Measurements from ENCODE around the gene MAN1C1.
"Not testable (repeated sequence)": the region's sequence is repeated elsewhere in the genome, so short reads cannot be mapped to it uniquely, and the experiment has no call there.

MAN1C1 gene

DNA sequence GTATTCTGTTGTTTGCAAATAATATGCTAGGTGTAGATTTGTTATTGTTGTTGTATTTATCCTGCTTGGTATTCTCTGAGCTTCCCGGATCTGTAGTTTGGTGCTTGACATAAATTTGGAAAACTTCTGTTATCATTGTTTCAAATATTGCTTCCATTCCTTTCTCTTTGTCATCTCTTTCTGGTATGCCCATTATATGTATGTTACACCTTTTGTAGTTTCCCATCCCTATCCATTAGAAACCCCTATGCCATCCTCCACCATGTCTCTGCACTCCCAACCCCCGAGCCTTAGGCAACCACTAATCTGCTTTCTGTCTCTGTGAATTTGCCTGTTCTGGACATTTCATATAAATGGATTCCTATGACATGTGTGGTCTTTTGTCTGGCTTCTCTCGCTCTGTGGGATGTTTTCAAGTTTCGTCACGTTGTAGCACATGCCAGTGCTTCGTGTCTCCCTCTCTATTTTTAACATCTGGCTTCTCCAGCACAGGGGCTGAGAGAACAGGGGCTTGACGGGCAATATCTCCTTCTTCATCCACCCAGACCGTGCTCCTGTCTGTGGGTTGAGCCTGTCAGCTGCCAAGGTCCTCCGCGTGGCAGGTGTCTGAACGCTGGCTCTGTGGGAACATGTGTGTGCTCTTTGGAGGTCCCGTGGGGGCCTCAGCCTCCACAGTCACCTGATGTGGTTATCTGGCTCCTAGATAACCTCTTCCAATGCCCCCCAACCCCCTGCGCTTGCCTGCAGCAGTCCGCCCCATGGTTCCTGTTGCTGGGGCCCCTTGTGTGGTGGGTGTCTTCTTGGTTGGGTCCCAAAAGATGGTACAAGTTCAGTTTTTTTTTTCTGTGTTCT is 32.8 kb upstream of the MAN1C1 start:
- DNase-seq (ENCODE audit: low read depth): no peak

DNA sequence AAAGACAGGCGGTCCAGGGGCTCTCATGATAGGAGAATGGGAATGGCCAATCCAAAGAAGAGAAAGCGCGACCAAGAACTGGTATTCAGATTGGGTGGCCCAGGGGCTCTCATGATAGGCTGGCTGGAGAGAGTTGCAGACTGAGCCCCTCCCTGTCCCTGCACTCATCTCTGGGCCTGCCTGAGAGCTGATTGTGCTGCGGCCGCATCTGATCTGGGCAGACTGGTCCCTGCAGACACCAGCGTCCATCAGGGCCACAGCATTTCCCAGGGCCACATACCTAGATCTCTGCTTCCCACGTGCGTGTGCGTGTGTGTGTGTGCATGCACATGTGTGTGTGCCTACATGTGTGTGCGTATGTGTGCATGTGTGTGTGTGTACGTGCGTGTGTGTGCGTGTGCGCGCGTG is 30.4 kb upstream of the MAN1C1 start:
- no peak for DNase-seq (ENCODE audit: low read depth)

DNA sequence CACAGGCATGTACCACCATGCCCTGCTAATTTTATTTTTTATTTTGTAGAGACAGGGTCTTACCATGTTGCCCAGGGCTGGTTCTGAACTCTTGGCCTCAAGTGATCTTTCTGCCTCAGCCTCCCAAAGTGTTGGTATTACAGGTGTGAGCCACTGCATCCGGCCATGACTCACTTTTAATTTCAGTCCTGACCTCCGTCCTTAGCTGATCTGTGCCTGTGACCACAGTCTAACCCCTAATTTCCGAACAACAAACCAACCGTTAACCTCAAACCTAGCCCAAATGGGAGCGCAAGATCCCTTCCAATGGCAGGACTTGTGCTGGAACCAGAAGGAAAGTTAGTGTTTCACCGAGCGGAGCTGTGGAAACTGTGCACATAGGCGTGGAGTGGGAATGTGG is 29.3 kb upstream of the MAN1C1 start:
- no peak for DNase-seq (ENCODE audit: low read depth)

DNA sequence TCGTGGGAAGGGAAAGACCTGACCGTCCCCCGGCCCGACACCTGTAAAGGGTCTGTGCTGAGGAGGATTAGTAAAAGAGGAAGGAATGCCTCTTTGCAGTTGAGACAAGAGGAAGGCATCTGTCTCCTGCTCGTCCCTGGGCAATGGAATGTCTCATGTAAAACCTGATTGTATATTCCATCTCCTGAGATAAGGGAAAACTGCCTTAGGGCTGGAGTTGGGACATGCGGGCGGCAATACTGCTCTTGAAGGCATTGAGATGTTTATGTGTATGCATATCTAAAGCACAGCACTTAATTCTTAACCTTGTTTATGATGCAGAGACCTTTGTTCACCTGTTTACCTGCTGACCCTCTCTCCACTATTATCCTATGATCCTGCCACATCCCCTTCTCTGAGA is 28.4 kb upstream of the MAN1C1 start:
- DNase-seq (ENCODE audit: low read depth): not testable (repeated sequence)

DNA sequence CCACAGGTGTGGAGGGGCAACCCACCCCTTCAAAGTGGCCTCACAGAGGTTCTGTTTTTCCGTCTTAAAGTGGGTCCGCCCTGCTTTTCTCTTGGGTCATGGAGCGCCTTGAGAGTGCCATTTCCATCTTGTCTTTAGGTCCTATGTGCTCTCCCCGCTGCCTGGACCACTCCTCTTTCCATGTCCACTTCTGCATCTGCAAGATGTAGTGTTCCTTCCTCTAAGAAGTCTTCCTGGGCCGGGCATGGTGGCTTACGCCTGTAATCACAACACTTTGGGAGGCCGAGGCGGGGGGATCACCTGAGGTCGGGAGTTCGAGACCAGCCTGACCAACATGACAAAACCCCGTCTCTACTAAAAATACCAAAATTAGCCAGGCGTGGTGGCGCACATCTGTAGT is 27.8 kb upstream of the MAN1C1 start:
- not testable (repeated sequence) for DNase-seq (ENCODE audit: low read depth)

DNA sequence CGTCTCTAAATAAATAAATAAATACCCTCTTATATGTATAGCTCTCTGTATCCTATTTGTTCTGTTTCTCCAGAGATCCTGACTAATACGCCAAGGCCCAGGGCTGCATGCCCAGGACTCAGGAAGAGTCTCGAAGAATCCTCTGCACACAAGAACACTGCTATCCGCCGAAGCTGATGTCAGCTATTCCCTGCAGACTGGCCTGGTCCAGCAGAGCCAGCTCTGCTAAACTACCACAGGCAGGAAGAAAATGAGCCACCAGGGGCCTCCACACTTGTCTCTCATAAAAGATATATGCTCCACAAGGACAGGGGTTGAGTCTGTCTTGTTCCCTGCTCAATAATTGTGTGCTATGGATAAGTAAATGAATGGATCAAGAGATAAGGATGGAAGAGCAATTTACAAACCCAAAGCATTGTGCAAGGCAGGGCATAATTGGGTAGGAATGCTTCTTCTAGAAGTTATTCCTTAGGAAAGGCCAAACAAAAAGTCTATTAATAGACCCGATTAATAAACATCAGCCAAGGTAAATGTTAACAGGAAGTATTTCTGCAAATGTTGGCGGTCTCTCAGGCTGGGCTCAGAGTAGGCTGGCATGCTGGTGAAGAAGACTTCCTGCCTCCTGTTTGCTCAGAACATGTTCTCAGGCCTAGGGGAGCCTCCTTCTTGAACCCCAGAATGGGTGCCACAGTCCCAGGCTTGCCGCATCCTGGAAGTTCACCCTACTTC is 26.3 kb upstream of the MAN1C1 start:
- peak; percentile 65 for DNase-seq (ENCODE audit: low read depth)

DNA sequence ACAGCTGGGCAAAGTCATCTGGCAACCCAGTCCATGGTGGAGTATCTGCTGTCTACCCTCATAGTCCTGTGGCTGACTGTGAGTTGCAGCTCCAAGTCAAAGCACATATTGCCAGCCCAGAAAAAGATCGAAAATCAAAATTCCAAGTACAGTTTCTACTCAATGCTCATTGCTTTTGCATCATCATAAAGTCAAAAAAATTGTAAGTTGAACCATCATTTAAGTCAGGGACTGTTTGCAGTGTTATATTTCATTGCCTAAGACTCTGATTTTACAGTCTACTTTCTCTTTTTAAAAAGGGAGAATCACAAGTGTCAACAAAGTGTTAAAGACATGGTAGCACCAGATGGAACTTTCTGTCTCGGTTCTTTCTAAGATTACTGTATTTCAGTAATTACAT is 22.7 kb upstream of the MAN1C1 start:
- no peak for DNase-seq (ENCODE audit: low read depth)

DNA sequence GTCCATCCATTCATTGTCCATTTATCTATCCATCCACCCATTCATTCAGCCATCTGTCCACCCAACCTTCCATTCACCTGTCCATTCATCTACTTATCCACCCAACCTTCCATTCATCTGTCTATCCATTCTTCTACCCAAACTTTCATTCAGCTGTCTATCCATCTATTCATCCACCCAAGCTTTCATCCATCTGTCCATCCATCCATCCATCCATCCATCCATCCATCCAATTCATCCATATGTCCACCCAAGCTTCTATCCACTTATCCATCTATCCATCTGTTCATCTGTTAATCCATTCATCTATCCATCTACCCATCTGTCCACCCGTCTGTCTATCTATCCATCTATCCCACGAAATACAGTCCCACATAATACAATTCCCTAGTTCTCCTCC is 21.6 kb upstream of the MAN1C1 start:
- DNase-seq (ENCODE audit: low read depth): no peak

DNA sequence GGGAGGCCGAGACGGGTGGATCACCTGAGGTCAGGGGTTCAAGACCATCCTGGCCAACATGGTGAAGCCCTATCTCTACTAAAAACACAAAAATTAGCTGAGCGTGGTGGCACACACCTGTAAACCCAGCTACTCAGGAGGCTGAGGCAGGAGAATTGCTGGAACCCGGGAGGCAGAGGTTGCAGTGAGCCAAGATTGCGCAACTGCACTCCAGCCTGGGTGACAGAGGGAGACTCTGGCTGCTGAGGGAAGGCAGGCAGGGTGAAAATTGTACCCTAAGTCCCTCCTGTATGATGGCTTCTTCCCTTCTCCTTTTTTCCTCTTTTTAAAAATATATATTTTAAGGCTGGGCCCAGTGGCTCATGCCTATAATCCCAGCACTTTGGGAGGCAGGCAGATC is 19.9 kb upstream of the MAN1C1 start:
- not testable (repeated sequence) for DNase-seq (ENCODE audit: low read depth)

DNA sequence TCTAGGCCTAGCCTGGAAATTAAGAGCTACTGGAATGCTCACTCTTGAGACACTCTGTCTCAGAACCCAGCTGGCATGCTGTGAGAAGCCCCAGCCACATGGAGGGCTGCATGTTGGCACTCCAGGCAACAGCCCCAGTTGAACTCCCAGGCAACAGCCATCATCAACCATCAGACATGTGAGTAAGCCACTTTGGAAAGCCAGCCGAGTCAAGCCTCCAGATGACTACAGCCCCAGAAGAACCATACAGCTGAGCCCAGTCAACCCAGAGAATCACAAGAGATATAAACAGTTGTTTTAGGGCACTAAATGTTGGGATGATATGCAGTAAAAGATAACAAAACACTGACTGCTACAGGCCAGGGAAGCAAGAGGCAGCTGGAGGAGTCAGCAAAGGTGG is 17.7 kb upstream of the MAN1C1 start:
- no peak for DNase-seq (ENCODE audit: low read depth)

DNA sequence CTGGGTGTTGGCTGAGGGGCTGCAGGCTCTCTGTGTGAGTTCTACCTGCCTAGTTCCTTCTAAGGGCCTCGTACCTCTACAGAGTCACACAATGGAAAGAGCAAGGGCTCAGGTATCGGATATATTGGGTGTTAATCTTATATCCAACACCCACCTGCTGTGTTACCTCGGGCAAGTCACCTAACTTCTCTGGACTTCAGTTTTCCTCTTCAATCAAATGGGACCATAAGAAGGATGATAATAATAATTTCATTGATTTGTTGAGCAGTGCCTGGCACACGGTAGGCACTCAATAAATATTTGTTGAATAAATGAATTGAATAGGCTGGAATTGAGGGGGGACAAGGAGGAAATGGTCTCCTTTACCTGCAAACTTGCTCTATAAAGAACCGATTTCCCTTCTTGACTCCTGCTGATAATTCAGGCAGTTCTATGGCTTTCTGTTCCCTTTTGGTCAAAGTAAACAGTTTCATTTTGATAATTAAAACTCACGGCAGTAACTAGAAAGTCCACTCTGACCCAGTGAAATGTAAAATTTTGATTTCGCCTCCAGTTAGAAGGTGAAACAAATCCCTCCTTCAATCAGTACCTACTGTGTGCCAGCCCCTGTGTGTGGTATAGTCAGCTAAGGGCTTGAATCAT is 16.5 kb upstream of the MAN1C1 start:
- DNase-seq (ENCODE audit: low read depth): no peak

DNA sequence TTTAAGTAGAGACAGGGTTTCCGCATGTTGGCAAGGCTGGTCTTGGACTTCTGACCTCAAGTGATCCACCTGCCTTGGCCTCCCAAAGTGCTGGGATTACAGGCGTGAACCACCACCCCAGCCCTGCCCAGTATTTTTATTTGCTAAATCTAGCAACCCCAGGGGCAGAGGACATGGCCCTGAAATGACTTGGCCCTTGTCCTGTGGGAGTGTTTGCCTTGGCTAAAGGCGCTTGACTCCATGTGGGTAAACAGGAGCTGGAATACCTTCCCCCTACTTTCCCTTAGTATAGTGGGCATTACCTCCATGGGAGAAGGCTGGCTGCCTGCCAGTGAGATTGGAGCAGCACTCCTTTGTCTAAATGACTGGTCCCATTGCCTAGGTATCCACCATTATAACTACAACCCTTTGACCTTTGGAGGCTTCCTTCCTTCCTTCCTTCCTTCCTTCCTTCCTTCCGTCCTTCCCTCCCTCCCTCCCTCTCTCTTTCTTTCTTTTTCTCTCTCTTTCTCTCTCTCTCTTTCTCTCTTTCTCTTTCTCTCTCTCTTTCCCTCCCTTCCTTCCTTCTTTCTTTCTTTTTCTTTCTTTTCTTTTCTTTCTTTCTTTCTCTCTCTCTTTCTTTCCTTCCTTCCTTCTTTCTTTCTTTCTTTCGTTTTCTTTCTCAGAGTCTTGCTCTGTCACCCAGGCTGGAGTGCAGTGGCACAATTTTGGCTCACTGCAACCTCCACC is 15.5 kb upstream of the MAN1C1 start:
- not testable (repeated sequence) for DNase-seq (ENCODE audit: low read depth)

DNA sequence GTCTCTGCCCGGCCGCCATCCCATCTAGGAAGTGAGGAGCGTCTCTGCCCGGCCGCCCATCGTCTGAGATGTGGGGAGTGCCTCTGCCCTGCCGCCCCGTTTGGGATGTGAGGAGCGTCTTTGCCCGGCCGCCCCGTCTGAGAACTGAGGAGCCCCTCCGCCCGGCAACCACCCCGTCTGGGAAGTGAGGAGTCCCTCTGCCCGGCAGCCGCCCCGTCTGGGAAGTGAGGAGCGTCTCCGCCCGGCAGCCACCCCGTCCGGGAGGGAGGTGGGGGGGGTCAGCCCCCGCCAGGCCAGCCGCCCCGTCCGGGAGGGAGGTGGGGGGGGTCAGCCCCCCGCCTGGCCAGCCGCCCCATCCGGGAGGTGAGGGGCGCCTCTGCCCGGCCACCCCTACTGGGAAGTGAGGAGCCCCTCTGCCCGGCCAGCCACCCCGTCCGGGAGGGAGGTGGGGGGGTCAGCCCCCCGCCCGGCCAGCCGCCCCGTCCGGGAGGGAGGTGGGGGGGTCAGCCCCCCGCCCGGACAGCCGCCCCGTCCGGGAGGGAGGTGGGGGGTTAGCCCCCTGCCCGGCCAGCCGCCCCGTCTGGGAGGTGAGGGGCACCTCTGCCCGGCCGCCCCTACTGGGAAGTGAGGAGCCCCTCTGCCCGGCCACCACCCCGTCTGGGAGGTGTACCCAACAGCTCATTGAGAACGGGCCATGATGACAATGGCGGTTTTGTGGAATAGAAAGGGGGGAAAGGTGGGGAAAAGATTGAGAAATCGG is 12.6 kb upstream of the MAN1C1 start:
- not testable (repeated sequence) for DNase-seq (ENCODE audit: low read depth)

DNA sequence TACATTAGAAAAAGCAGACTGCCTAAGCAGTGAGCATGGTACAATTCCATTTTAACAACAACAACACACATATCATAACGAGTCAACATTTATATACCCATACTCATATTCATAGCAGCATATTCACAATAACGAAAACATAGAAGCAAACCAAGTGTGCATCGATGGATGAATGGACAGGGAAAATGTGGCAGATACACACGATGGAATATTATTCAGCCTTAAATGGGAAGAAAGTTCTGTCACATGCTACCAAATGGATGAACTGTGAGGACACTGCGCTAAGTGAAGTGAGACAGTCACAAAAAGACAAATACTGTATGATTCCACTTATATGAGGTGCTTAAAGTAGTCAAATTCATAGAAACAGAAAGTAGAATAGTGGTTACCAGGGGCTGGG is 9.5 kb upstream of the MAN1C1 start:
- DNase-seq (ENCODE audit: low read depth): no peak

DNA sequence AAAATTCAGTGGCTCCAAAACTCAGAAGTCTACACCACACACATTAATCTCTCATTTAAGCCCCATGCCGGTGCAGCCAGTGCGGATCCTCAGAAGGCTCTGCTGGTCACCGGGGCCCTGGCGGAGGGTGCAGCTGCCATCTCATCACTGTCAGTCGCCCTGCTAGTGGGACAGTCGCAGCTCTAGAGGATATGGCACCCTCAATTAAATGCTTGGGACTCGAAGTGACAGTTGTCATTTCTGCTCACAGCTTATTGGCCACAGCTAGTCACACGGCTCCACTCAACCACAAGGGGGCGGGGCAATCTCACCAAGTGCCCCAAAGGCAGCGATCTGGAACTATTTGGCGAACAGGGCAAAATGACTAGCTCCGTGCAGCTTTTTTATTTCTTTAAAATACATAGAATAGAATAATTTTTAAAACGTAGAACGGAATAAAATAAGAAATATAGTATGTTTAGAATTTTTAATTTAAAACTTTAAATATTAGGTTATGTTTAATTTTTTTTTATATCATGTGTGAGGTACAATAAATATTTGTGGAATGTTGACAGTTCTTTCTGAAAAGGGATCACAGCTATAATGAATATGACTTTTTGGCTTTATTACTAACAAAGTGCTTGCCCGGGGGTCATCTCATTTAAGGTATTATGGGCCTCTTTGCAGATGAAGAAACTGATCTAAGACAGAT is 8.0 kb upstream of the MAN1C1 start:
- DNase-seq (ENCODE audit: low read depth): peak; percentile 42

DNA sequence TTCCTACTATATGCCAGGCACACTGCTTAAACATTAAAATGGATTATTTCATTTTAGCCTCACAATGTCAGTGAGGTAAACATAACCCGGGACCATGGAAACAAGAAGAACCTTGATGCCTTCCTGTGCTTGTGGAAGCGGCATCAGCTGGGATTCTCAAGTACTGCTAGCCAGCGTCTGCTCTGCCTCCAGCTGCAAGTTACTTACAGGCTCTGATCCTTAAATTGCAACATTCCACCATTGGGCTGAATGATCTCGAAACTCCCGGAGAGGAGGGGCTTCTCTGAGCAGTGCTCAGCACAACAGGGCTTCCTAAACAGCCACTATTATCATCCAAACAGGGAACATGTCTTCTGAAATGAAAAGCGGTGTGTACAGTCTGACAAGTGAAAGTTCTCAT is 6.7 kb upstream of the MAN1C1 start:
- DNase-seq (ENCODE audit: low read depth): no peak

DNA sequence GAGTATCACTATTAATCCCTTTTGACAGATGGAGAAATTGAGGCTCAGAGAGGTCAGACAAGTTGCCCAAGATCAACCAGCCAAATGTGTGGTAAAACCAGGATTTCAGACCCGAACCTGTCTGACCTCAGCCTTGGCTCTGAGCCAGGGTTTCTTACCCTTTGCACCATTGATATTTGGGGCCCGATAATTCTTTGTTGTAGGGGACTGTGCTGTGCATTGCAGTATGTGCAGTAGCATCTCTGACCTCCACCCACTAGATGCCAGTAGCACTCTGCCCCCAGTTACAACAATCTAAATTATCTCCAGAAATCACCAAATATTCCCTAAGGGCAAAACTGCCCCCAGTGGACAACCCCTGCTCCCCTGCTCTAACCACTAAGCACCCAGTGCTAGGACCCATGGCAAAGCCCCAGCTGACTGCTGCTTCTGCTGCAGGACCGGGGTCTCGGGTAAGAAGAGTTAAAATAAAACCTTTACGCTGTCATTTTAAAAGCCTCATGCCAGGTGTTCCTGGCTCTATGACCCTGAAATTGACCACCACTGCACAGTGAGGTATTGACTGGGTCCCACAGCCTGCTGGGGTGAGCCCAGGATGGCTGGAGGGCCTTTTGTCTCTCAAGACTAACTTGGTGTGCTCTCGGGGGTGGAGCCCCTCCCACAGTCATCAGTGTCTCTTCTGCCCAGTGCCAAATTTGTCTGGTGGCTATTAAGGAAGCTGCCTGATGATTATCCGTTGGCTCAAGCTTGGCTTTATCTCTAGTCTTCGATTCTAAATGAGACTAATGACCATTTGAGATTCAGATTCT is 5.6 kb upstream of the MAN1C1 start:
- DNase-seq (ENCODE audit: low read depth): no peak

DNA sequence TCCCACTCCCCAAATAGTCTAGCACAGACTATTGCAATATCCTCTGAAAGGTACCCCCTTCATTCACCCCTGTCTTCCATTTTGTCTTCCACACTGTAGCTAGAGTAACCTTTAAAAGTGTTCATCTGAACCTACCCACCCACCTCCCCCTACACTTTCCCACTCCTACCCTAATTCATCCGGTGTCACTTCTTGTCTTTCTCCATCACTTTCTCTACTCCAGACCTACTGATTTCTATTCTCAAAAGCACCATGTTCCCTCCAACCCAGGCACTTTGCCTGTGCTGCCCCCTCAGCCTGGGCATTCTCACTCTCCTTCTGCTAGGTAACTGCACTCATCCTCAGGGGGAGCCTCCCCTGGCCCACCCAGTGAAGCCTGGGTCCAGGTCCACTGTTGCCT is 4.7 kb upstream of the MAN1C1 start:
- DNase-seq (ENCODE audit: low read depth): no peak

DNA sequence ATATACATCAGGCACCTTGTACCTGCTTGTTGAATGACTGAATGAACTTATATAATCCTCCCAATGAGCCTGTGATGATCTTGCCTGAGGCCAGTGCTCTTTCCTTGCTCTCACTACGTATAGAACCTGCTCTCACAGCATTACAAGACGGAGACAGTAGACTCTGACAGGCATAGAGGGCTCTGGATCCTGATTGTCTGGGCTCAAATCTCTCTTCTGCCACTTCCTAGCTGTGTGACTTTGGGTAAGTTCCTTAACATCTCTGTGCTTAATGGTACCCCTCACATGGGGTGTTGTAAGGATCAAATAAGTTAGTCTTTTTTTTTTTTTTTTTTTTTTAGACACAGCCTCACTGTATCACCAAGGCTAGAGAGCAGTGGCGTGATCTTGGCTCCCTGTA is 4.2 kb upstream of the MAN1C1 start:
- DNase-seq (ENCODE audit: low read depth): no peak

DNA sequence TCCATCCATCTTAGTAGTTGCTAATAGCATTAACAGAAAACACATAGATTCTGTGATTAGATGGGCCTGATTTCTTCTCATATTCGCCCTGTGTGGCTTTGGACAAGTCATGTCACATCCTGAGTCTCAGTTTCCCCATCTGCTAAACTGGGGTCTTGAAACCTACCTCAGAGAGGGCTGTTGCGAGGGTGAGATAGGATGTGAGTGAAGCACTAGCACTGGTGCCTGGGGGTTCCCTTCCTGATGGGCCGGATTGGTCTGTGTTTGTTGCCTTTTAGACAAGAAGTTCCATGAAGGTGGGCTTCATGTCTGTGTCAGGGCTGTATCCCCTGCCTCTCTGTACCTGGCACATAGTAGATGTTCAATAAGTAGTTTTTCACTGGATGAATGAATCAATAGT is 3.5 kb upstream of the MAN1C1 start:
- no peak for DNase-seq (ENCODE audit: low read depth)

All from stromal cell of bone marrow (primary cell).